SK-N-SH (cell line): ENCODE results near the gene PTCH2. TPM values are rescaled to one million over a fixed set of nuclear protein-coding genes. Genes with fewer than 3 reads are reported as not detected.

ENCODE experiments used
- CTCF ChIA-PET: fragments of 300-600, 350-600 bp; formaldehyde crosslinking; extraction: SDS; loops from one replicate; lab custom pipeline; 2021; lab: Yijun Ruan, JAX
- POLR2A ChIA-PET: fragments of 350-600 bp; sonication (Branson Sonifier 250); formaldehyde crosslinking; extraction: SDS; loops from one replicate; lab custom pipeline; 2020; ENCODE audit warnings: antibody characterized with exemption, inconsistent platforms; lab: Yijun Ruan, JAX
- DNase-seq: peaks from one replicate; pipeline ENCODE4 v3.0.0; 2012
- H2AFZ ChIP-seq: fragments of 200-600 bp; sonication (generic); 2 replicates; pipeline ENCODE4 v1.8.1; 2016; ENCODE audit warnings: antibody characterized with exemption, mild to moderate bottlenecking, low read depth
- H3F3A ChIP-seq: fragments of 200-600 bp; sonication (generic); replicated peaks from 2 replicates; pipeline ENCODE3; 2016; ENCODE audit warnings: antibody characterized with exemption, mild to moderate bottlenecking; ENCODE audit not compliant: insufficient read depth
- H3K27ac ChIP-seq, 2 experiments: fragments of 200-500 bp in 1 of 2; fragments of 200-600 bp in 1 of 2; sonication (Bioruptor generic) in 1 of 2; sonication (generic), shearing (Covaris generic) in 1 of 2; 2 replicates each; pipeline versions ENCODE4 v1.5.1 to v1.6.1; 2014 to 2016; ENCODE audit warnings: low read depth in 2 of 2, inconsistent platforms in 1 of 2, low read length in 1 of 2, mild to moderate bottlenecking in 1 of 2, mixed read lengths in 1 of 2
- H3K27me3 ChIP-seq: fragments of 200-600 bp; sonication (generic), shearing (Covaris generic); 2 replicates; pipeline ENCODE4 v1.6.1; 2016; ENCODE audit warnings: mixed run types; ENCODE audit not compliant: insufficient read depth
- H3K36me3 ChIP-seq, 2 experiments: fragments of 200-500 bp in 1 of 2; fragments of 200-600 bp in 1 of 2; sonication (Bioruptor generic) in 1 of 2; sonication (generic) in 1 of 2; replicated peaks in 1 of 2; 2 replicates each; pipeline versions ENCODE3 to v1.5.1; 2014 to 2016; ENCODE audit warnings: low read length in 1 of 2, mild to moderate bottlenecking in 1 of 2; ENCODE audit not compliant: insufficient read depth in 2 of 2, control insufficient read depth in 1 of 2
- H3K4me1 ChIP-seq, 2 experiments: fragments of 200-500 bp in 1 of 2; fragments of 200-600 bp in 1 of 2; sonication (Bioruptor generic) in 1 of 2; sonication (generic), shearing (Covaris generic) in 1 of 2; 2 replicates each; pipeline versions ENCODE4 v1.5.1 to v1.6.1; 2014 to 2016; ENCODE audit warnings: low read depth in 1 of 2, low read length in 1 of 2, mixed run types in 1 of 2; ENCODE audit not compliant: insufficient read depth in 2 of 2, control insufficient read depth in 1 of 2
- H3K4me2 ChIP-seq: fragments of 200-600 bp; sonication (generic), shearing (Covaris generic); 2 replicates; pipeline ENCODE4 v1.6.1; 2017; ENCODE audit warnings: mixed run types
- H3K4me3 ChIP-seq, 2 experiments: fragments of 200-500 bp in 1 of 2; fragments of 200-600 bp in 1 of 2; sonication (Bioruptor generic) in 1 of 2; sonication (generic), shearing (Covaris generic) in 1 of 2; 2 replicates each; pipeline versions ENCODE4 v1.5.1 to v1.8.1; 2014 to 2016; ENCODE audit warnings: low read depth in 2 of 2, inconsistent platforms in 1 of 2, low read length in 1 of 2, mild to moderate bottlenecking in 1 of 2, mixed read lengths in 1 of 2, moderate library complexity in 1 of 2
- H3K79me2 ChIP-seq: fragments of 200-600 bp; sonication (generic); 2 replicates; pipeline ENCODE4 v1.8.1; 2017; ENCODE audit warnings: mild to moderate bottlenecking; ENCODE audit not compliant: insufficient read depth
- H3K9ac ChIP-seq: fragments of 200-600 bp; sonication (generic); 2 replicates; pipeline ENCODE4 v1.6.1; 2017; ENCODE audit warnings: mixed run types
- H3K9me2 ChIP-seq: fragments of 200-600 bp; sonication (generic); 2 replicates; pipeline ENCODE4 v1.6.1; 2017; ENCODE audit warnings: mixed run types
- H3K9me3 ChIP-seq: fragments of 200-600 bp; sonication (generic); 2 replicates; pipeline ENCODE4 v1.6.1; 2017; ENCODE audit warnings: mixed run types, mild to moderate bottlenecking, moderate library complexity
- H4K20me1 ChIP-seq: fragments of 200-600 bp; sonication (generic); 2 replicates; pipeline ENCODE4 v1.6.1; 2017; ENCODE audit warnings: mild to moderate bottlenecking, mixed run types; ENCODE audit not compliant: insufficient read depth
- EP300 ChIP-seq, 2 experiments: IDR thresholded peaks; 2 replicates each; pipeline versions ENCODE4 v1.4.0 to v1.6.1; 2012; ENCODE audit warnings: borderline replicate concordance in 1 of 2, low read depth in 1 of 2, low read length in 1 of 2
- EZH2phosphoT487 ChIP-seq: fragments of 200-600 bp; sonication (generic); IDR thresholded peaks from 2 replicates; pipeline ENCODE4 v1.6.1; 2017; ENCODE audit warnings: low read depth, mixed run types, mild to moderate bottlenecking, antibody characterized with exemption, moderate library complexity, borderline replicate concordance
- FOSL2 ChIP-seq: IDR thresholded peaks from 2 replicates; pipeline ENCODE4 v1.4.0; 2012; ENCODE audit warnings: low read depth, mild to moderate bottlenecking, moderate library complexity, borderline replicate concordance
- FOXM1 ChIP-seq: IDR thresholded peaks from 2 replicates; pipeline ENCODE4 v1.4.0; 2012; ENCODE audit warnings: low read depth, mild to moderate bottlenecking
- IRF3 ChIP-seq: fragments of 150-350 bp; IDR thresholded peaks from 2 replicates; pipeline ENCODE4 v1.6.1; 2016; ENCODE audit warnings: mild to moderate bottlenecking, low read depth, low read length
- JUND ChIP-seq: IDR thresholded peaks from 2 replicates; pipeline ENCODE4 v1.4.0; 2012
- MEF2A ChIP-seq: IDR thresholded peaks from 2 replicates; pipeline ENCODE4 v1.4.0; 2012; ENCODE audit warnings: low read depth, borderline replicate concordance
- MXI1 ChIP-seq: IDR thresholded peaks from 2 replicates; pipeline ENCODE4 v1.6.1; 2012; ENCODE audit warnings: mild to moderate bottlenecking, low read depth, low read length, improper control_type of control experiment
- PBX3 ChIP-seq: IDR thresholded peaks from 2 replicates; pipeline ENCODE4; 2012
- RAD21 ChIP-seq: IDR thresholded peaks from 2 replicates; pipeline ENCODE4 v1.6.1; 2012; ENCODE audit warnings: mild to moderate bottlenecking, low read length
- SMC3 ChIP-seq: IDR thresholded peaks from 2 replicates; pipeline ENCODE4 v1.6.1; 2012; ENCODE audit warnings: low read depth, low read length, improper control_type of control experiment
- TCF12 ChIP-seq: IDR thresholded peaks from 2 replicates; pipeline ENCODE4 v1.4.0; 2012
- TEAD4 ChIP-seq: IDR thresholded peaks from 2 replicates; pipeline ENCODE4 v1.4.0; 2012; ENCODE audit warnings: mild to moderate bottlenecking, borderline replicate concordance; ENCODE audit not compliant: insufficient read depth
- YY1 ChIP-seq: IDR thresholded peaks from 2 replicates; pipeline ENCODE4 v1.4.0; 2012; ENCODE audit warnings: low read depth, mild to moderate bottlenecking
- ZBTB33 ChIP-seq: IDR thresholded peaks from 2 replicates; pipeline ENCODE4 v1.4.0; 2012; ENCODE audit warnings: low read depth, borderline replicate concordance
- WGBS: methylation state at CpG from one replicate; pipeline ENCODE4 v1.1.6; 2017; ENCODE audit warnings: low lambda C conversion rate; 5-methylcytosine and 5-hydroxymethylcytosine counted together
- polyA plus RNA-seq, 3 experiments: library from polyadenylated mRNA; depleted of rRNA; stranded (reverse); fragments of >200 nt; gene quantifications; 2 replicates each; pipeline ENCODE4 v1.2.3, GENCODE V29; 2012

Gene PTCH2
- polyA plus RNA-seq, 1 of the 3 experiments (the other 2 are of a cell fraction), result 1.2 TPM

GRCh38 chr1:44785501-44786137, 57.4 kb downstream of the PTCH2 start (continued):
- no peak for TF ChIP-seq YY1

- POLR2A ChIA-PET, result interaction anchor here (2.3 kb wide), 1 partner anchor 9 kb away, joined by 10 read pairs; the partner anchor contains the start of gene RPS8
- H3K4me1 ChIP-seq, result peaks cover 0 to 5% of the 10 kb centered on the region in 2 experiments; a peak in 1 of 4 replicates
- TF ChIP-seq EP300 (IDR thresholded peaks at IDR 0.05; ENCODE audit: borderline replicate concordance in 1 of 2, low read depth in 1 of 2, low read length in 1 of 2) (no peak), TEAD4 (no peak), JUND (no peak), IRF3 (no peak), RAD21 (no peak), MXI1 (no peak), ZBTB33 (no peak), FOSL2 (no peak), SMC3 (no peak), EZH2phosphoT487 (no peak), YY1 (no peak), TCF12 (no peak), MEF2A (no peak), PBX3 (no peak), FOXM1 (no peak)
- TF ChIP-seq, all 33 proteins: peak for 0
- DNase-seq, result no peak
- H3K27me3 ChIP-seq, result no peaks in the 10 kb centered on the region
- H3K4me2 ChIP-seq, result no peak overlapping the region
- no peak overlapping the region for H3K9ac ChIP-seq
- H2AFZ ChIP-seq, result no peak overlapping the region
- no peak overlapping the region for H3K4me3 ChIP-seq
- no peak overlapping the region for H3K27ac ChIP-seq
- H4K20me1 ChIP-seq, result no peaks in the 10 kb centered on the region
- CTCF ChIA-PET, result interaction anchor here (0.7 to 1.6 kb wide), 3 partner anchors 9 to 56 kb away, joined by 5 read pairs; partner anchors contain the start of gene RPS8
- no peaks in the 10 kb centered on the region for H3K79me2 ChIP-seq
- peaks cover 28% of the 10 kb centered on the region for H3F3A ChIP-seq
- no peaks in the 10 kb centered on the region for H3K9me2 ChIP-seq
- no peaks in the 10 kb centered on the region for H3K9me3 ChIP-seq
- peaks cover 0 to 18% of the 10 kb centered on the region in 2 experiments for H3K36me3 ChIP-seq
- 91% methylated on average over 6 of the region's 6 CpGs for WGBS
Measured at GRCh38 chr1:44785029-44785380, 58.0 kb downstream of the PTCH2 start.
